ENCODE measurements around the gene SRP68. TPM values are rescaled to one million over a fixed set of nuclear protein-coding genes. Genes with fewer than 3 reads are reported as not detected.
"Not testable (repeated sequence)": the region's sequence is repeated elsewhere in the genome, so short reads cannot be mapped to it uniquely, and the experiment has no call there.

The SRP68 gene
- total and polyA plus RNA-seq, 4 donors, result 30.8 to 68.9 (median 57.0) TPM

DNA sequence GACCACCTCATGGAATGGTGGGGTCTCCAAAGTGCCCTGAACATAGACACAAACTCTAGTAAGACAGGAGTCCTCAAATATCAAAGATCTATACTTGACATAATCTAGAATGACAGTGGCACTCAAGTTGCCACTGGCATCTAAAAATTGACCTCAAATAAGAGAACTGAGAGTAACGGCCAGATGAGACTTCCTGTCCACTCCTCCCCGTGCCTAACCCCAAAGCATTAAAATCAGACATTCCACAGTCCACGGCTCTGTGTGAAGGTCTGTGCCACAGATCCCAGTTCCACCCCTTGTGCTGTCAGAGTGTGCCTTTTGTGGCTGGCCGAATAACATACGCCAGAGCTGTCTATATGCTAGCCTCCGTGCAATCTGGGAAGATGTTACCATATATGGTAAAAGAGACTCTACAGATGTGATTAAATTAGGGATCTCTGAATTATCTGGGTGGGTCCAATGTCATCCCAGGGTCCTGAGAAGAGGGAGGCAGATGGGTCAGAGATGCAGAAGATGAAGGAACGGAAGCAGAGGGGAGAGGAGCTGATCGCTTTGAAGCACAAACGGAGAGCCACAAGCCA is 24.2 kb downstream of the SRP68 start:
- 85 to 91% methylated on average over 9 of the region's 9 CpGs for WGBS, 2 donors
- no peak for DNase-seq

DNA sequence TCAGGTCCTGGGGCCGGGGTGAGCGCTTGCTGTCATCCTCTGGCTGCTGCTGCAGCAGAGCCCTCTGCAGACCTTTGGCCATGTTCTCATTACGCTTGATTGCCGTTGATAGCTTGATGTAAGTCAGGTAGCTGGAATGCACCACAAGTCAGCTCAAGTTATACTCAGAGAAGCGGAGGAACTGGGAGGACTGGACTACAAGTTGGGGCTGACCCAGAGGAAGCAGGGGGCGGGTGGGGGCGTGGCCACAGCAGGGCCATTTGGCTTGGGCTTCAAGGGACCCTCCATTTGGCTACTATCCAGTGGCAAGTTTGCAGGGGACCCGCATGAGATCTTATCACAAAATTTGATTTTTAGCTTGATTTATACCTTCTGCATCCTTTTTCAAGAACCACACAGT is 26.3 kb downstream of the SRP68 start:
- Histone ChIP-seq H3K36me3 (ENCODE audit: control insufficient read depth in 4 of 4, insufficient read depth in 4 of 4, low read length in 4 of 4) (peaks cover 33 to 73% (median 57%) of the 10 kb centered on the region in 4 donors), H3K9ac (ENCODE audit: insufficient read depth in 1 of 2, low read length in 2 of 2) (no peak overlapping the region), H3K9me3 (ENCODE audit: control insufficient read depth in 4 of 4, insufficient read depth in 3 of 4, low read length in 3 of 4) (no peaks in the 10 kb centered on the region), H3K4me3 (no peak overlapping the region), H3K27ac (ENCODE audit: low read depth in 1 of 2, low read length in 1 of 2) (no peak overlapping the region), H3K27me3 (ENCODE audit: control insufficient read depth in 3 of 3, insufficient read depth in 3 of 3, low read length in 2 of 3) (no peaks in the 10 kb centered on the region), H3K4me1 (ENCODE audit: control insufficient read depth in 5 of 5, insufficient read depth in 5 of 5, low read length in 5 of 5) (peaks cover 0 to 15% (median 0%) of the 10 kb centered on the region in 5 donors)
- 90 to 92% methylated on average over 8 of the region's 8 CpGs for WGBS, 2 donors
- ATAC-seq (ENCODE audit: insufficient read depth, low FRiP score) (no peak), DNase-seq (no peak)
- TF ChIP-seq, protein P1, sequence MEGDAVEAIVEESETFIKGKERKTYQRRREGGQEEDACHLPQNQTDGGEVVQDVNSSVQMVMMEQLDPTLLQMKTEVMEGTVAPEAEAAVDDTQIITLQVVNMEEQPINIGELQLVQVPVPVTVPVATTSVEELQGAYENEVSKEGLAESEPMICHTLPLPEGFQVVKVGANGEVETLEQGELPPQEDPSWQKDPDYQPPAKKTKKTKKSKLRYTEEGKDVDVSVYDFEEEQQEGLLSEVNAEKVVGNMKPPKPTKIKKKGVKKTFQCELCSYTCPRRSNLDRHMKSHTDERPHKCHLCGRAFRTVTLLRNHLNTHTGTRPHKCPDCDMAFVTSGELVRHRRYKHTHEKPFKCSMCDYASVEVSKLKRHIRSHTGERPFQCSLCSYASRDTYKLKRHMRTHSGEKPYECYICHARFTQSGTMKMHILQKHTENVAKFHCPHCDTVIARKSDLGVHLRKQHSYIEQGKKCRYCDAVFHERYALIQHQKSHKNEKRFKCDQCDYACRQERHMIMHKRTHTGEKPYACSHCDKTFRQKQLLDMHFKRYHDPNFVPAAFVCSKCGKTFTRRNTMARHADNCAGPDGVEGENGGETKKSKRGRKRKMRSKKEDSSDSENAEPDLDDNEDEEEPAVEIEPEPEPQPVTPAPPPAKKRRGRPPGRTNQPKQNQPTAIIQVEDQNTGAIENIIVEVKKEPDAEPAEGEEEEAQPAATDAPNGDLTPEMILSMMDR (IDR thresholded peaks at IDR 0.05; ENCODE audit: control extremely low read depth, extremely low read depth), result no peak

More for the DNA sequence above, 24.2 kb downstream of the SRP68 start:
- TF ChIP-seq, protein P1 (IDR thresholded peaks at IDR 0.05; ENCODE audit: control extremely low read depth, extremely low read depth), result no peak
- Histone ChIP-seq H3K4me3 (no peak overlapping the region), H3K4me1 (ENCODE audit: control insufficient read depth in 5 of 5, insufficient read depth in 5 of 5, low read length in 5 of 5) (peaks cover 0 to 19% (median 0%) of the 10 kb centered on the region in 5 donors), H3K27ac (ENCODE audit: low read depth in 1 of 2, low read length in 1 of 2) (no peak overlapping the region), H3K9ac (ENCODE audit: insufficient read depth in 1 of 2, low read length in 2 of 2) (no peak overlapping the region), H3K9me3 (ENCODE audit: control insufficient read depth in 4 of 4, insufficient read depth in 3 of 4, low read length in 3 of 4) (no peaks in the 10 kb centered on the region), H3K27me3 (ENCODE audit: control insufficient read depth in 3 of 3, insufficient read depth in 3 of 3, low read length in 2 of 3) (no peaks in the 10 kb centered on the region), H3K36me3 (ENCODE audit: control insufficient read depth in 4 of 4, insufficient read depth in 4 of 4, low read length in 4 of 4) (peaks cover 34 to 56% (median 48%) of the 10 kb centered on the region in 4 donors)
- ATAC-seq (ENCODE audit: insufficient read depth, low FRiP score), result no peak

DNA sequence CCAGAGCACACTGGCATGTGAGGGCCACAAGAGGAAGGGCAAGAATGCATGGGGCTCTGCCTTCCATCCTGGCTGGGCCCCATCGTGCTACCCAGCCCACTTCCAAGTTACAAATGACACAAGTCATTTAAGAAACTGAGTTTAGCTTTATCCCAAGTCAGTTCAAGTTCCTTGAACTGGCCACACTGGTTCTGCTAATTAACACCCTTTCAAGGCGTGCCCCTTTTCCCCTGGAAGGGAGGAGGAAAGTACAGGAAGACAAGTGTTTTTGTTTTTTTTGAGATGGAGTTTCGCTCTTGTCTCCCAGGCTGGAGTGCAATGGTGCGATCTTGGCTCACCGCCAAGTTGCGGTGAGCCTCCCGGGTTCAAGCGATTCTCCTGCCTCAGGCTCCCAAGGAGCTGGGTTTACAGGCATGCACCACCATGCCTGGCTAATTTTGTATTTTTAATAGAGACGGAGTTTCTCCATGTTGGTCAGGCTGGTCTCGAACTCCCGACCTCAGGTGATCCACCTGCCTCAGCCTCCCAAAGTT is 27.8 kb downstream of the SRP68 start:
- not testable (repeated sequence) for DNase-seq; H3K4me3 ChIP-seq; ATAC-seq (ENCODE audit: insufficient read depth, low FRiP score); H3K9ac ChIP-seq (ENCODE audit: insufficient read depth in 1 of 2, low read length in 2 of 2); H3K4me1 ChIP-seq (ENCODE audit: control insufficient read depth in 5 of 5, insufficient read depth in 5 of 5, low read length in 5 of 5); H3K9me3 ChIP-seq (ENCODE audit: control insufficient read depth in 4 of 4, insufficient read depth in 3 of 4, low read length in 3 of 4); H3K27ac ChIP-seq (ENCODE audit: low read depth in 1 of 2, low read length in 1 of 2); H3K27me3 ChIP-seq (ENCODE audit: control insufficient read depth in 3 of 3, insufficient read depth in 3 of 3, low read length in 2 of 3)
- peaks cover 36 to 76% (median 68%) of the 10 kb centered on the region in 4 donors for H3K36me3 ChIP-seq (ENCODE audit: control insufficient read depth in 4 of 4, insufficient read depth in 4 of 4, low read length in 4 of 4)
- 72 to 80% methylated on average over 11 of the region's 11 CpGs for WGBS, 2 donors

DNA sequence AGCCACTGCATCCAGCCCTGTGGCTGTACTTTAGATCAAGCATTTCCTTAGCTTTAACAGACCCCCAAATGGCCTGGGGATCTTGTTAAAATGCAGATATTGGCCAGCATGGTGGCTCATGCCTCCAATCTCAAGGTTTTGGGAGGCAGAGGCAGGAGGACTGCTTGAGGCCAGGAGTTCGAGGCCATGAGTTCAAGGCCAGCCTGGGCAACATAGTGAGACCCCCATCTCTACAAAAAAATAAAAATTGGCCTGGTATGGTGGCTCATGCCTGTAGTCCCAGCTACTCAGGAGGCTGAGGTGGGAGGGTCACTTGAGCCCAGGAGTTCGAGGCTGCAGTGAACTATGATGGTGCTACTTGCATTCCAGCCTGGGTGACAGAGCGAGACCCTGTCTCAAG is 29.4 kb downstream of the SRP68 start:
- H3K9me3 ChIP-seq (ENCODE audit: control insufficient read depth in 4 of 4, insufficient read depth in 3 of 4, low read length in 3 of 4); H3K9ac ChIP-seq (ENCODE audit: insufficient read depth in 1 of 2, low read length in 2 of 2); ATAC-seq (ENCODE audit: insufficient read depth, low FRiP score); H3K27ac ChIP-seq (ENCODE audit: low read depth in 1 of 2, low read length in 1 of 2); H3K4me3 ChIP-seq; DNase-seq; H3K27me3 ChIP-seq (ENCODE audit: control insufficient read depth in 3 of 3, insufficient read depth in 3 of 3, low read length in 2 of 3); H3K4me1 ChIP-seq (ENCODE audit: control insufficient read depth in 5 of 5, insufficient read depth in 5 of 5, low read length in 5 of 5): not testable (repeated sequence)
- WGBS, 2 donors, result 92 to 98% methylated on average over 3 of the region's 3 CpGs
- H3K36me3 ChIP-seq (ENCODE audit: control insufficient read depth in 4 of 4, insufficient read depth in 4 of 4, low read length in 4 of 4), result peaks cover 34 to 77% (median 59%) of the 10 kb centered on the region in 4 donors

All from lung (tissue), 12 donors.